NT2/D1 (cell line): ENCODE results near the gene ARMS2.

Experiments
- DNase-seq: peaks from one replicate; pipeline ENCODE4 v3.0.0-alpha.2; 2011; ENCODE audit warnings: low read depth, low spot score
- H3K27me3 ChIP-seq: 2 replicates; pipeline ENCODE4 v1.6.0; 2011; ENCODE audit warnings: mild to moderate bottlenecking; ENCODE audit not compliant: insufficient read length, insufficient read depth
- H3K36me3 ChIP-seq: 2 replicates; pipeline ENCODE4 v1.6.1; 2011; ENCODE audit warnings: mild to moderate bottlenecking, low read length, mixed read lengths; ENCODE audit not compliant: insufficient read depth, insufficient read length
- H3K4me1 ChIP-seq: 2 replicates; pipeline ENCODE4 v1.5.1; 2011; ENCODE audit not compliant: insufficient read depth, insufficient read length
- H3K4me3 ChIP-seq: 2 replicates; pipeline ENCODE4 v1.5.1; 2011; ENCODE audit warnings: low read depth; ENCODE audit not compliant: insufficient read length
- H3K9ac ChIP-seq: 2 replicates; pipeline ENCODE4 v1.6.0; 2011; ENCODE audit warnings: low read depth; ENCODE audit not compliant: insufficient read length
- H3K9me3 ChIP-seq: 2 replicates; pipeline ENCODE4 v1.5.1; 2011; ENCODE audit warnings: mild to moderate bottlenecking, low read length; ENCODE audit not compliant: insufficient read depth
- SUZ12 ChIP-seq: IDR thresholded peaks from 2 replicates; pipeline ENCODE4 v1.6.1; 2011; ENCODE audit not compliant: insufficient read length, insufficient read depth; ENCODE audit errors: extremely low read depth
- YY1 ChIP-seq: IDR thresholded peaks from 2 replicates; pipeline ENCODE4 v1.6.1; 2011; ENCODE audit not compliant: insufficient read length, insufficient read depth
- ZNF274 ChIP-seq: IDR thresholded peaks from 2 replicates; pipeline ENCODE4 v1.6.1; 2011; ENCODE audit warnings: mild to moderate bottlenecking, low read depth, low read length

The ARMS2 gene

GRCh38 chr10:122504610-122504950 lies 50.1 kb downstream of the ARMS2 start:
- Histone ChIP-seq H3K9me3 (no peaks in the 10 kb centered on the region), H3K9ac (no peak overlapping the region), H3K4me1 (no peaks in the 10 kb centered on the region), H3K27me3 (no peaks in the 10 kb centered on the region), H3K36me3 (no peaks in the 10 kb centered on the region), H3K4me3 (no peak overlapping the region)
- no peak for TF ChIP-seq SUZ12
- TF ChIP-seq ZNF274 = no peak
- no peak for TF ChIP-seq YY1
- no peak for DNase-seq

GRCh38 chr10:122505011-122505410 lies 50.6 kb downstream of the ARMS2 start:
- DNase-seq = no peak
- Histone ChIP-seq H3K27me3 (no peaks in the 10 kb centered on the region), H3K9ac (no peak overlapping the region), H3K4me1 (no peaks in the 10 kb centered on the region), H3K36me3 (no peaks in the 10 kb centered on the region), H3K9me3 (no peaks in the 10 kb centered on the region), H3K4me3 (no peak overlapping the region)
- TF ChIP-seq ZNF274 = no peak
- TF ChIP-seq YY1 = no peak
- no peak for TF ChIP-seq SUZ12

DNA sequence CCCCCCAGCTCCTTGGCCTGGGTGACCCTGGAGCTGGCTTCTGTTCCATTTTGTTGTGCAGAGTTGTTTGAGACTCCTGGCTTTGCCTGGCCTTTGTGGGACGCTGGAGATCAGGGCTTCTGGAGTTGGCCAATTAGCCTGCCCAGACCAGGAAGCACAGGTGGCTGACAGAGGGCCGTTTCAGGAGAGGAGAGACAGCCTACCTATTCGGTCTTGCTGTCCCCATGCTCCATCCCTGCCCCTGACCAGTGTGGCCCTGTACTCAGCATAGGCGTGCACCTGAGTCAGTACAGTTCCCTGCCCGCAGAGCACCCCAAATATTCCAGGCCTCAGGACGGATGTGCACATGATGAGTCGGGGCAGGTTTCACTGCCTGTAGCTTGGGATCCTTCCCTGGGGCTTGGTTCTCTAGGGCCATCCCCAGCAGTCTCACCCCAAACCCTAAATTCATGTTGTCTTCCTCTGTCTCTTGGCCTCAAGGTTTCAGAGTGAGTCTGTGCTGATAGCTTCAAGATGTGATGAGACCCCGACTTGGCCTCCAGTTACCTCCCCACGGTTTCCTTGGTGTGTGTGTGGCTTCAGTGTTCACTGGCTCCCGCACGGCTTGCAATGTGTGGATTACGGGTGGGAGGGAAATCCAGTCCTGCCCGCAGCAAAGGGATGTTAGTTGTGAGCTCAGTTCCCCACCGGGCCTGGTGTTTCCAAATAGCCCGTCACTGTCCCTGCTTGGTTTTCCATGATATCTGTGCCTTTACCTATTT lies 51.6 kb downstream of the ARMS2 start:
- Histone ChIP-seq H3K4me3 (no peak overlapping the region), H3K36me3 (no peaks in the 10 kb centered on the region), H3K9ac (no peak overlapping the region), H3K9me3 (no peaks in the 10 kb centered on the region), H3K27me3 (no peaks in the 10 kb centered on the region), H3K4me1 (no peaks in the 10 kb centered on the region)
- no peak for TF ChIP-seq ZNF274
- no peak for TF ChIP-seq YY1
- no peak for TF ChIP-seq SUZ12
- DNase-seq = no peak
